Mucosa of descending colon (tissue), 3 donors: ENCODE measurements around the gene CACNG5. TPM values are rescaled to one million over a fixed set of nuclear protein-coding genes. Genes with fewer than 3 reads are reported as not detected.
"Not testable (repeated sequence)": the region's sequence is repeated elsewhere in the genome, so short reads cannot be mapped to it uniquely, and the experiment has no call there.

ENCODE experiments used
- ATAC-seq: fragments of 200-7000 bp; cut with Tn5 transposase; one replicate; pipeline ENCODE4 v1.9.1; 2020; ENCODE audit warnings: mild to moderate bottlenecking, moderate library complexity
- DNase-seq, 3 donors: peaks; one replicate each; pipeline ENCODE4 v3.0.0-alpha.2; 2020
- H3K36me3 ChIP-seq: fragments of 200-600 bp; one replicate; pipeline ENCODE4 v1.8.0; 2021; ENCODE audit warnings: low read depth, mild to moderate bottlenecking
- H3K4me1 ChIP-seq: fragments of 200-600 bp; one replicate; pipeline ENCODE4 v1.8.0; 2021; ENCODE audit warnings: low read depth, mild to moderate bottlenecking
- H3K4me3 ChIP-seq: fragments of 200-600 bp; one replicate; pipeline ENCODE4 v1.8.0; 2021; ENCODE audit warnings: mild to moderate bottlenecking
- H3K9me3 ChIP-seq: fragments of 200-600 bp; one replicate; pipeline ENCODE4 v1.8.0; 2021; ENCODE audit warnings: mild to moderate bottlenecking
- intact Hi-C, 2 donors: fragments of 100-400 bp; cut with DNase I in 1 of 2; cut with micrococcal nuclease in 1 of 2; formaldehyde crosslinking; loops; one replicate each; pipeline versions ENCODE4 v1.11.0 to v1.11.1; 2022; cut with DNase I, micrococcal nuclease
- total RNA-seq, 3 donors: library from RNA; stranded (reverse); fragmentation: NEBNext Ultra II Directional in 2 of 3; extraction: Animal tissue kit (Norgen Biotek cat#: 25700) in 2 of 3; gene quantifications; one replicate each; pipeline versions ENCODE4 v1.2.1 to v1.2.4, GENCODE V29; 2021 to 2023
- TF ChIP-seq, protein P1 (sequence below): fragments of 200-600 bp; IDR thresholded peaks from one replicate; pipeline ENCODE4 v1.8.0; 2022; ENCODE audit warnings: antibody characterized with exemption, mild to moderate bottlenecking
- donor health status: DM: no; HTN: no; CAD: no; lungs with moderate emphysema.
- donor health status: DM: no; HTN: no; CAD: no.
- donor health status: DM: no; HTN: yes; CAD: no.

CACNG5 gene
- total RNA-seq, 3 donors from 2014 or later: 0.44 TPM; not detected in 2

DNA sequence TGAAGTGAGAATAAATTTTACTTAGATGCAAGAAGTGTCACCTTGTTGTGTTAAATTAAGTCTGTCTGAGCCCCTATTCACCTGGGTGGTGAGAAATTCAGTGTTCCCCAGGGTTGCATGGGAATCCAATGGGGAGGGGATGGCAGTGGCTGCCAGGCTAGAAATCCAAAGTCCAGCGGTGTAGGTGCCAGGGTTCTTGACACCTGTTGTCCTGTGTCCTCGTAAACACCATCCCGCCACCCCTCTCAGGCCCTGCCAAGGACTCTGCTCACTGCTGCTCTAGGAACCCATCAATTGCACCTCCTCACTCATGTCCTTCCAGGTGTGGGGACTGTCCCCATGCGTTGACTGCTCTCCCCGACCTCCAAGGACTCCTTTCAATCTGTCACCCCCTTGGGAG, 58.9 kb downstream of the CACNG5 start:
- no peaks in the 10 kb centered on the region for H3K9me3 ChIP-seq
- DNase-seq: no peak
- TF ChIP-seq, protein P1, sequence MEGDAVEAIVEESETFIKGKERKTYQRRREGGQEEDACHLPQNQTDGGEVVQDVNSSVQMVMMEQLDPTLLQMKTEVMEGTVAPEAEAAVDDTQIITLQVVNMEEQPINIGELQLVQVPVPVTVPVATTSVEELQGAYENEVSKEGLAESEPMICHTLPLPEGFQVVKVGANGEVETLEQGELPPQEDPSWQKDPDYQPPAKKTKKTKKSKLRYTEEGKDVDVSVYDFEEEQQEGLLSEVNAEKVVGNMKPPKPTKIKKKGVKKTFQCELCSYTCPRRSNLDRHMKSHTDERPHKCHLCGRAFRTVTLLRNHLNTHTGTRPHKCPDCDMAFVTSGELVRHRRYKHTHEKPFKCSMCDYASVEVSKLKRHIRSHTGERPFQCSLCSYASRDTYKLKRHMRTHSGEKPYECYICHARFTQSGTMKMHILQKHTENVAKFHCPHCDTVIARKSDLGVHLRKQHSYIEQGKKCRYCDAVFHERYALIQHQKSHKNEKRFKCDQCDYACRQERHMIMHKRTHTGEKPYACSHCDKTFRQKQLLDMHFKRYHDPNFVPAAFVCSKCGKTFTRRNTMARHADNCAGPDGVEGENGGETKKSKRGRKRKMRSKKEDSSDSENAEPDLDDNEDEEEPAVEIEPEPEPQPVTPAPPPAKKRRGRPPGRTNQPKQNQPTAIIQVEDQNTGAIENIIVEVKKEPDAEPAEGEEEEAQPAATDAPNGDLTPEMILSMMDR: no peak
- no peaks in the 10 kb centered on the region for H3K36me3 ChIP-seq
- no peak for ATAC-seq
- H3K4me1 ChIP-seq: no peaks in the 10 kb centered on the region
- intact Hi-C loops: no loop called here
- H3K4me3 ChIP-seq: no peak overlapping the region

GRCh38 chr17:66897141-66897540, 62.2 kb downstream of the CACNG5 start:
- DNase-seq: no peak
- Histone ChIP-seq H3K4me1 (no peaks in the 10 kb centered on the region), H3K9me3 (no peaks in the 10 kb centered on the region), H3K4me3 (no peak overlapping the region), H3K36me3 (no peaks in the 10 kb centered on the region)
- TF ChIP-seq, protein P1: no peak
- ATAC-seq: no peak
- intact Hi-C loops: no loop called here

GRCh38 chr17:66898536-66898935, 63.6 kb downstream of the CACNG5 start:
- H3K9me3 ChIP-seq: no peaks in the 10 kb centered on the region
- DNase-seq (no peak), ATAC-seq (no peak)
- intact Hi-C loops: no loop called here
- no peak overlapping the region for H3K4me3 ChIP-seq
- H3K4me1 ChIP-seq: no peaks in the 10 kb centered on the region
- TF ChIP-seq, protein P1: no peak
- H3K36me3 ChIP-seq: no peaks in the 10 kb centered on the region

DNA sequence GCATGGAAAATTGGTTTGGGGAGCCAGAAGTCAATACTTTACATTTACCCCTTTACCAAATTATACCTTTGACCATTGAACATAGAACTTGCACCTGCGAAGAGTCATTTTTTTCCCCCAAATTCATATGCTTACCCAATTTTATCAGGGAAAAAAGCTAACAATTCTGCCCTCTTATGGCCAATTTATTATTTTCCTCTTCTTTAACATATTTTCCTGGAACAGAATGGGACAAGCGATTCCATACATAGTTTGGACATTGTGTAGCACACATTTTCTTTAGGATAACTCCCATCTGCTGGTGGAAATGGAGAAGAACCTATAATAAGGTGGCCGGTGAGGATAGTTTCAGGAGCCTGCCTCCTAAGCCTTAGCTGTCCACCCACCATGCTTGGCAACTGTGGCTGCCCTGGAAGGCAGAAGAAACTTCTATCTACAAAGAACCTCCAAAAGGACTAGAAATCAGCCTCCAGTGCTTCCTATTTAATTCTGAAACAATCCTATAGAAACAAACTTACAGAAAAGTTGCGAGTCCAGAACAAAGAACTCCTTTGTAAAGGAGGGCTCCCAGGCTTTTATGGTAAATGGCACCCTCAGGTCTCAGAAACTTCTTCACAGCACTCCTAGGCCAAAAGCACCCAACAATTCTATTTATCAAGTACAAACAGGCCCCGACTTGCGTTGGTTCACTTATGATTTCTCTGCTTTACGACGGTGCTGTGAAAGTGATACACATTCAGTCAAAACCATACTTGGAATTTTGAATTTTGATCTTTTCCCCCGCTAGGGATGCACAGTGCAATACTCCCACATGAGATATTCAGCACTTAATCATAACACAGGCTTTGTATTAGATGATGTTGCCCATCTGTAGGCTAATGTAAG, 65.5 kb downstream of the CACNG5 start:
- intact Hi-C loops: no loop called here
- H3K4me1 ChIP-seq: no peaks in the 10 kb centered on the region
- H3K4me3 ChIP-seq: no peak overlapping the region
- ATAC-seq: no peak
- no peaks in the 10 kb centered on the region for H3K36me3 ChIP-seq
- no peaks in the 10 kb centered on the region for H3K9me3 ChIP-seq
- TF ChIP-seq, protein P1: no peak
- DNase-seq: no peak

- intact Hi-C loops, ATAC-seq, H3K4me3 ChIP-seq, DNase-seq, H3K4me1 ChIP-seq, H3K9me3 ChIP-seq, H3K36me3 ChIP-seq: not testable (repeated sequence)
Observed at GRCh38 chr17:66903296-66903695, 68.4 kb downstream of the CACNG5 start.

GRCh38 chr17:66903781-66904180, 68.9 kb downstream of the CACNG5 start:
- H3K4me1 ChIP-seq: no peaks in the 10 kb centered on the region
- no peak for DNase-seq
- no peaks in the 10 kb centered on the region for H3K9me3 ChIP-seq
- no peaks in the 10 kb centered on the region for H3K36me3 ChIP-seq
- intact Hi-C loops: no loop called here
- no peak for ATAC-seq
- TF ChIP-seq, protein P1: no peak
- no peak overlapping the region for H3K4me3 ChIP-seq
